SIG-M5 treated with dmso at 0.1 percent for 504 hours (cell line): Measurements from ENCODE around the gene RUFY3.
"Not testable (repeated sequence)": the region's sequence is repeated elsewhere in the genome, so short reads cannot be mapped to it uniquely, and the experiment has no call there.

Experiments used
- DNase-seq: peaks from one replicate; lab custom pipeline; 2025; ENCODE audit not compliant: unreplicated experiment; lab: John Stamatoyannopoulos, UW

Gene RUFY3

DNA sequence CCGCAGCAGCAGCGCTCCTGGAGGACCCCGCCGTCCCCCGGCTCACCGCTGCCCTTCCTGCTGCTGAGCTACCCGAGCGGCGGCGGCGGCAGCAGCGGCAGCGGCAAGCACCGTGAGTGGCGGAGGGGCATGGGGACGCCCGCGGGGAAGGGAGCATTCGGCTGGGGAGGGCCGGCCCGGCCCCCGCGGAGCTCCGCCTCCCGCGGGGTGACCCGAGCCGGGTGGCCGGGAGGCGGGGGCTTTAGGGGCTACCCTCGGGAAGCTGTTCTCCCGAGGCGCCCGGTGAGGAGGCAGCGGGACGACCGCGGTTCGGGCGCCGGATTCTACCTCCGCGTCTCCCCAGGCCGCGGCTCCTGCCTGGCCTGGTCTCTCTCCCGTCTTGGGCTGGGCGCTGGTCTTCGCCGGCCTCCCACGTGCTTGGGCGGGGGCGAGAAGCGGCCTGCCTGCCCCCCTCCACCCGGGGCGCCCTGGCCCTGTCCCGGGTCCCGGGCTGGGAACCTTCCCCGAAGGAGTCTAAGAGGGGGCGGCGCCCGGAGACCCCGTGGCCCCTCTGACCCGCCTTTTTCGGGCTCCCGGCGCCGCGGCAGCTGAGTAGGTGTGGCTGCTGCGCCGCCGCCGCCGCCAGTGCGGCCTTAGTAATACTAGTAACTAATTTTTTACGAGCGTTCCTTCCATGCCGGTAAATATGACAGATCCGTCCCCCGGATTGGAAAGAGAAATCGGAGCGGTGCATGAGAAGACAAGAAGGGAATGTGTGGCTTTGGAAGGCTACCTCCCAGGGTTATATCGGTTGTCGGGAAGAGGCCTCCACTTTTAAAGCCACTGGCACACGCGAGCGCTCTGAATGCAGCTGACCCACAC lies 16.4 kb upstream of the RUFY3 start:
- DNase-seq = peak; percentile 43

DNA sequence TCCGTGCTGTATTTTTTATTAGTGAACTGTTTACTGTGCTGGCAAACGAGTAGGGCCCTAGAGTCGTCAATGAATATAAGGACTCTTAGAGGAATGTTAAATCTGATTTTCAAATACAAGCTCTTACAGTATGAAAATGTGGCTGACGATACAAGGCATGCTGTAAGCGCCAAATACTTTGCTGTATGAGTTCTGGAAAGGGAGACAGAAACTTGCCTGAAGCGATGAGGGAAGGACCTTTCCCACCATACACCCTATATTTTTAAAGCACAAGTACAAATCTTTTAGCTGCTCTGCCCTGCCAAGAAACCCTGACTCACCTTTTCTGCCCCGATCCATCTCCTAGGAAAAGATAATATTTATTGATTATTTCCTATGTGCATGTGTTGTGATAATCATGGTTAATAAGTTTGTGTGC lies 15.7 kb upstream of the RUFY3 start:
- no peak for DNase-seq

DNA sequence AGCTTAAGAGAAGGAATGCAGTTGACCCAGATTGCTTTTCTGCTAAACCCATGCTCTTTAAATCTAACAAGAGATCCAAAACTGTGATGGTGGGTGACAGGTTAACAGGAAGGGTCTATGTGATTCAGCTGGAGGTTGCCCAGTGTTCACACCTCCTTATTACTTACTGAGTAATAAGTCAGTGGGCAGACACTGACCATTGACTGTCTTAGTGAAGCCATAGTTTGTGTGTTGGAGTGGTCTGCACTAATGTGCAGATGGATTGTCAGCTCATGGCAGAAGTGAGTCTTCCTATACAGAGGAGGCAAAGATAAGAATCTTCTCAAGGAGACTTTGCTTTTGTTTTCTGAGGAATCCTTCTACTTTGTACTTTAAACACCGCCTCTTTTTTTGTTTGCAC lies 15.2 kb upstream of the RUFY3 start:
- no peak for DNase-seq

DNA sequence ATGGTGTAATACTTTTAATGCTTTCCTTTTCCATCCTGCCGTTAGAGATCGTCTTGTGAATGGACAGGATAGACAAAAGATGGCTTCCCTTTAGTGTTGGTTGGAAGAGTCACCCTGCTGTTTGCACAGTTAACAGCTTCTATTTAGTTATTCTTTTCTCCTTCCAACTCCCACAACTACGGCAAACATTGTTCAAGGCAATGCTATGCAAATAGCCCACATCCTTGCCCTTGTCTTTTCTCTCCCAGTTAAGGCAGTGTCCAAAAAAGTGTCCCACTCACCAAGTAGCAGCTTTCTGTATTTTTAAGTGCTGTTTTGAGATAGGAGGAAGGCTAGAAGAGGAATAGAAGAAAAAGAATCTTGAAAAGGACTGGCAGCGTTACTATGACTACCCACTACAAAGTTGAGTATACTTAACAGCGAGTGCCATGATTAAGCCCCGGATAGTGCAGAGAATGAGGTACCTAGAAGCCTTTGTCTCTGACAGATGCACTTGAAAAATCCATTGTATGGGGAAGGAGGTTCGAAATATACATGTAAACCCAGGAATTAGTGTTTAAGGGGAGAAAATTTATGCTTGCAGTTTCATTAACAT lies 12.1 kb upstream of the RUFY3 start:
- DNase-seq = no peak

DNA sequence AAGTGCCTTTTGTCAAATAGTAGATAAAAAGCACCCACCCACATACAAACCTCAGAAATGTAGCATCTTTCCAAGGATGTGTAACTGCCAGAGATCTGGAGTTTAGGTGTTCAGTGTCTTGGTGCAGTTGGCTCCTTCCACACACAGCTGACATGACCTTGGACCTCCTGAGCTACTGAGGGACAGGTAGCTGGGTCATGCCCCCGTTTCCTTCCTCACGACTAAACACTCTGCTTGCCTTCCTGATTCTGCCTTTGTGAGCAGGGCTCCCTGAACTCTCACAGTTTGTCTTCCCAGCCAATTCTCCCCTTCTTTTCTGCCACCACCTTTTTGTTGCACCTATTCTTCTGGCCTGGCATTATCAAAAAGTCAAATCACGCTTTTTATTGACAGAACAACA lies 10.2 kb upstream of the RUFY3 start:
- DNase-seq = no peak

DNA sequence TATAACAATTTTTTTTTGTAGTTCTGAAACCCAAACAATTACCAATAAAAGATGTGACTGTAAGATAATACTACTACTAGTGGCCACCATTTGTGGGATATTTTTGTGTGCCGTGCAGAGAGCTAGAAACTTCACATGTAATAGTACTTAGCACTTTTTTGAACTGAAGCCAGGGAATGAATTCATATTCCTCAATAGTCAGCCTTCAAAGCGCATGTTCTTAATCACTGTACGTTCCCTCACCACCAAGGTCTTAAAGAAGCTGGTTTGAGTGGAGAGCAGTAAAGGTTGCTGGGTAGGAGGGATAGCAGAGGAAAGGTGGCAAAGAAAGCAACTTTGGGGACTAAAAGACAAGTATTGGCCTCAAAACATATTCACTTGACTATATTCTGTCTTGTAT lies 9.6 kb upstream of the RUFY3 start:
- DNase-seq = no peak

DNA sequence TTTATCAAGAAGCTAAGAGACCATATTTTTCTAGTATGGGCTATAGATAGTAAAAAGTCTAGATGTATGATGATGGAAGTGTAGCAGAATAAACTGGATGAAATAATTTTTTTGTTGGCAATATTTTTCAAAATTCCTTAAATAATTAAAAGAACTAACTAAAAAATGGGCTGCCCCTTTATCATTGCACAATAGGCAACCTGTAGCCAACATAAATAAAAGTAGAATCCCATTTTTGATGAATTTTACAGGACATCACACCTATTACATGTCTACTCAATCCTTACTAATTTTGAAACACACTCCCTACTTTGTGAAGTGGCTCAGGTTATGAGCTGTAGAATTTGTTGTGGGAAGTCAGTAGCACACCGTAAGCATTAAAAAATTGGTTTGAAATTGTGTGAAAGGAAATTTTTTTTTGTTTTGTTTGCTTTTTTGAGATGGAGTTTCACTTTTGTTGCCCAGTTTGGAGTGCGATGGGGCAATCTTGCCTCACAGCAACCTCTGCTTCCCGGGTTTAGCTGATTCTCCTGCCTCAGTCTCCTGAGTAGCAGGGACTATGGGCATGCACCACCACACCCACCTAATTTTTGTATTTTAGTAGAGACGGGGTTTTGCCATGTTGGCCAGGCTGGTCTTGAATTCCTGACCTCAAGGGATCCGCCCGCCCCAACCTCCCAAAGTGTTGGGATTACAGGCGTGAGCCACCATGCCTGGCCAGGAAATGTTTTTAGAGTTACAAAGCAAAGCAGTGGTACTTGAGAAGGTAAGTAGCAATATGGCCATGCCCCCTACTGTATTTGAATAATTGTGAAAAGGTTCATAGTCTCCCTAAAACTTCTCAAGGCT lies 8.9 kb upstream of the RUFY3 start:
- DNase-seq = no peak

DNA sequence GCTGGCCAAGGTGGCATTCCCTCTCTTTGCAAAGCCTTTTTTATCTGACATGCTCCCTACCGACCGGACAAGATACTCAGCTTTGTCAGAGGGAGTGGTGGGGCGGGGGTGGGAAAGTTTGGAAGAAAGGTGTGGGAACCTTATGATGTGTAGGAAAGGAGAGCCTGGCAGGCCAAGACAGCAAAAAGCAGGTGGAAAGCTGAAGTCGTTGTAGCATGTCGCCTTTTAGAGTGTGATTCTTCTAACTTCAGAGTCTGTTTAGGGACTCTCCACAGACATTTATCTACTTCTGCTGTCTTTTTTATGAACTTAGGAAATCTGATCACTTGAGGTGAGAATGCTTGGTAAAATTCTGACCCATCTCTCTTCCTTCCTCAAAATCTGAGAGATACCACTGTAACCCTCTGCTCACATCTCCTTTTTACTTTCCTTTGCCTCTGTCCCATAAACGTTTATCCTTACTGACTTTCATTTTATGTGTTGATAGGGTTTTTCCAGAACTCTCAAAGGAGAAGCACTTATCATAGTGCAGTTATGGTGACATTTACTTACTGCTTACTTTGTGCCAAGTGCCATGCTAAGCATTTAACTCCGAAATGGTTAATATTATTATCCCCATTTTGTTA lies 8.2 kb upstream of the RUFY3 start:
- DNase-seq = peak; percentile 36

DNA sequence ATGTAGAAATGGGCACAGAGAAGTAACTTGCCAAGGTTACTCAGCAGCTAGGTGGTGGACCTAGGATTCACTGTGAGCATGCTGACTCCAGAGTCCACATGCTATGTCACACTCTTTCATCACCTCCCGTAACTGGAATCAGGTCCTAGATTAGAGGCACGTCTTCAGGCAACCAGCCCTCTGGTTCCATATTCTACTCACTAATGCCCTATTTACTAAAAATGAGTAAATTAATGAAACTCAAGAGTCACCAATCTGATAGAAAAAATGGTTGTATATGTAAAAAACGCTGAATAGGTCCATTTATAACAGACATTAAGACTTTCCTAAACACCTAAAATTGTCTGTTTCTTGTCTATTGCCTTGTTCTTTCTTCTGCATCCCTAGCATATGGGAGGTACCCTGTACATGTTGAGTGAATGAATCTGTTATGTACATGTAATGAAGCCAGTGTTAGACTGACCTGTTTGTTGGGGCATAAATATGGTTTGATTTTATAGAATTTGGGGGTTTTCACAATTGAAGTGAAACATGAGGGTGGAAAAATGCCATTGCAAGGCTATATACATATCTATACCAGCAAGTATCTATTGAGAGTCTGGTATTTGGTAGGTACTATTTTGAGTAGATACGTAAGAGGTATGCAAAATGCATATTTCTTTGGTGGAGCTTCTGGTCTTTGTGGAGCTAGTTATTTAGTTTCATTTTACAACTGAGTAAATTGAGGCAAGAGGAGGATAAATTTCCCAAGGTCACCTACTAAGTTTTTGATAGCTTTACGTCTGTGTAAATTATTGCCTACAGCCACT lies 7.5 kb upstream of the RUFY3 start:
- DNase-seq = no peak

DNA sequence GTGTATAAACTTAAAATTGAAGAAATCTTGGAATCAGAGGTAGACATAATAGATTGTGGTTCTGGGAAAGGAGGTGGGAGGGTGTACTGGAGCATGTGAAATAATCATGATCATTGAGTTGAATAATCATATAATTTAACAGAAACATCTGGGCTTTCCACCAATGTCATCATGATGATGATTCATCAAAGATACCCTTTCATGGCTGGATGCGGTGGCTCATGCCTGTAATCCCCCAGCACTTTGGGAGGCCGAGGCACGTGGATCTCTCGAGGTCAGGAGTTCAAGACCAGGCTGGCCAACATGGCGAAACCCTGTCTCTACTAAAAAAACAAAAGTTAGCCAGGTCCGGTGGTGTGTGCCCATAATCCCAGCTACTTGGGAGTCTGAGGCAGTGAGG lies 6.7 kb upstream of the RUFY3 start:
- DNase-seq = no peak

DNA sequence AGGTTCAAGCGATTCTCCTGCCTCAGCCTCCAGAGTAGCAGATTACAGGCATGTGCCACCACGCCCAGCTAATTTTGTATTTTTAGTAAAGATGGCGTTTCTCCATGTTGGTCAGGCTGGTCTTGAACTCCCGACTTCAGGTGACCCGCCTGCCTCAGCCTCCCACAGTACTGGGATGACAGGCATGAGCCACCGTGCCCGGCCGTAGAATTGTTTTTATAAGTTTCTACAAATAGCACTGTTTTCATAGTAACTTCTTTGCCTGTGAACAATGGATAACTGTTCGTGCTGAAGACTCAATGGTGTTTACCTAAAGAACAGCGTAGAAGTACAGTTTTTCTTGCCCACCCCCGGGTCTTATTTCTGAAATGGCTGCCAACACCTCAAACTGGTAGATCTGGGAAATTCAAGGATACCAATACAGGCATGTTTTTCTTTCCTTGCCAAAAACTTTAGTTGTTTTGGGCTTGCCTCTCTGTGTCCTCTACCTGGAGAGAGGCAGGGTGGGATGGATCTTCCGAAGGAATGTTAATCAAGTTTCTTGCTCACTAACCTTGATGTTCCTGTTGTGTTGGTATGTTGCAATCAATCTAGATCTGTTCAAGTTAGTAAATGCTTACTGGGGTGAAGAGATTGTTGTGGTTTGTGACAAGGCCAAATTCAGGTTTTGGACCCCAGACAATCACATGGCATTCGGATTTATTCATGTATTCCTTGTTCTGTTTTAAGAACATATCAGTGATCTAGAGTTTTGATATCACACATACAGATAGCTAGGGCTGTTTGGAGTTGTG lies 2.8 kb upstream of the RUFY3 start:
- no peak for DNase-seq

DNA sequence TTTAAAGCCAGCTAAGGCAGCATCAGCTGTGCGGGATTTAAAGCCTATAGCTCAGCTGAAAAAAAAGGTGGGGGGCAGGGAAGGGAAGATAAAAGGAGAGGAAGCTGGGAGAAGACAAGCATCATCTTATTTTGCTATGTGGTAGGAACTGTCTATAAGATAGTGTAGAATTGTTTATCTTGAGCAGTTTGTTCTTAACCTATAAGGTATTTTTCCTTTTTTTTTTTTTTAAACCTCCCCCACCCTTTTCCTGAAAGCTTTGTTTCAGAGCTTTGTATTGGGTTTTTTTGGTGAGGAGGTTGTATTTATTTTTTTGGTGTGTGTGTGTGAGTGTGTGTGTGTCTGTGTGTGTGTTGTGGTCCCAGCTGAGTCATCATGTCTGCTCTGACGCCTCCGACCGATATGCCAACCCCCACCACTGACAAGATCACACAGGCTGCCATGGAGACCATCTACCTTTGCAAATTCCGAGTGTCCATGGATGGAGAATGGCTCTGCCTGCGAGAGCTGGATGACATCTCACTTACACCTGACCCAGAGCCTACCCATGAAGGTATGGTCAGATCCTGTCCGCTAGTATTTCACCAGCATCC lies 531 bp downstream of the RUFY3 start:
- DNase-seq = no peak

DNA sequence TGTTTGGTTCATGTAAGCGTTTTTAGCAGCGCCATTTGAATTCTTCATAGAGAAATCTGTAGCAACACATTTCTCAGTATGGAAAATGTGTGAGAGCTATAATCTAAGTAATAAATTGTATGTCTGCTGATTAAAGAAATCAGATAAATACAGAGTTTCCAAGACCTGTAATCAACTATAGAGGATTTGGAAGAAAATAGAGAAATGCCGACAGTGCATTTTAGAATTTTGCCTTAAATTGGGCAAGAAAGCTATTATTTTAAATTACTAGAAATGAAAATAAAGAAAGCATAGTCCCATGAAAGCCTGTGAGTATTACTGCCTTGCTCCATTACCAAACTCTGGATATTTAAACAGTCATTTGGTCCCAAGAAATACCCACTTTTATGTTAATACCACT lies 2.7 kb downstream of the RUFY3 start:
- DNase-seq = no peak

DNA sequence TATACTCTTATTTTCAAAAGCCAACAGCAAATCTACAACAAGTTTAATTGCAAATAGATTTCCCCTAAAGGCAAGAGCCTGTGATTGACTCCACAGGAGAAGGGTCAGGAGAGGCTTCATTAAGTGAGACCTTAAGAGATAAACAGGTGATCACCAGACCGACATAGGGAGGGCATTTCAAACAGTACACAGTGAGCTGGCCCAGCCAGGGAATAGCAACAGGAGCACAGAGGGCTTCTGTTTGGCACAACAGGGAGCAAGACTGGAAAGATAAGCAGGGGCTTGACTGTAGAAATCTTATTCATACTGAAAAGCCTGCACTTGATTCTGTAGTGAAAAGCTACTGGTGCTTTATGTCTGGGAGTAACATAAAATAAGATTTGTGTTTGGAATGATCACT lies 3.9 kb downstream of the RUFY3 start:
- no peak for DNase-seq

DNA sequence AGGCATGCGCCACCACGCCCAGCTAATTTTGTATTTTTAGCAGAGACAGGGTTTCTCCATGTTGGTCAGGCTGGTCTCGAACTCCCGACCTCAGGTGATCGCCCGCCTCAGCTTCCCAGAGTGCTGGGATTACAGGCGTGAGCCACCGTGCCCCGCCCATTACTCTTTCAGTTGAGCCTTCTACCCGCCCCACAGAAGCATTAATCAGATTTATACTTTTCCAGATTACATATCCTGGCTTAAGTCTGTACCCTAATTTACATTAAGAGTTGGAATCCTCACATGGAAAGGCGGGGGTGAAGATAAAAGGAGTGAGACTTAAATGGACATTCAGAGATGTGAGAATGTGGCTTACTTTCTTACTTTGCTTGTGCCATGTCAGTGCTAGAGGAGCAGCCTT lies 4.8 kb downstream of the RUFY3 start:
- not testable (repeated sequence) for DNase-seq

DNA sequence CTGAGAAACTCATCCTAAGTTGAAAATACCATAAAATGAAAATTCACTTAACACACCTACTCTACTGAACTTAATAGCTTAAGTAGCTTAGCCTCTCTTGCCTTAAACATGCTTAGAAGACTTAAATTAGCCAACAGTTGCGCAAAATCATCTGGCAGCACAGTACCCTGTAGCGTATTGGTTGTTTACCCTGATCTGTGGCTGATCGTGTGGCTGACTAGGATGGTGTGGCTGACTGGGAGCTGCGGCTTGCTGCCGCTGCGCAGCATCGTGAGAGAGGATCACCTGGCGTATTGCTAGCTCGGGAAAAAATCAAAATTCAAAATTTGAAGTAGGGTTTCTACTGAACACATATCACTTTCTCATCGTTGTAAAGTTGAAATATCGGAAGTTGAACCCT lies 6.3 kb downstream of the RUFY3 start:
- peak; percentile 66 for DNase-seq

DNA sequence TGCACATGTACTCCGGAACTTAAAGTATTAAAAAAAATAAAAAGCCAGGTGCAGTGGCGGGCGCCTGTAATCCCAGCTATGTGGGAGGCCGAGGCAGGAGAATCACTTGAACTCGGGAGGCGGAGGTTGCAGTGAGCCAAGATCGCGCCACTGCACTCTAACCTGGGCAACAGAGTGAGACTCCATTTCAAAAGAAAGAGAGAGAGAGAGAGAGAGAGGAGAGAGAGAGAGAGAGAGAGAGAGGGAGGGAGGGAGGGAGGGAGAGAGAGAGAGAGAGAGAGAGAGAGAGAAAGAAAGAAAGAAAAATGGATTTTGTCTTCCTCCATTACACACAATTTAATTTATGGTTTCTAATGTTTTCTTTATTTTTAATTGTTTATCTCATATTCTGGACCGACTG lies 11.1 kb downstream of the RUFY3 start:
- not testable (repeated sequence) for DNase-seq

DNA sequence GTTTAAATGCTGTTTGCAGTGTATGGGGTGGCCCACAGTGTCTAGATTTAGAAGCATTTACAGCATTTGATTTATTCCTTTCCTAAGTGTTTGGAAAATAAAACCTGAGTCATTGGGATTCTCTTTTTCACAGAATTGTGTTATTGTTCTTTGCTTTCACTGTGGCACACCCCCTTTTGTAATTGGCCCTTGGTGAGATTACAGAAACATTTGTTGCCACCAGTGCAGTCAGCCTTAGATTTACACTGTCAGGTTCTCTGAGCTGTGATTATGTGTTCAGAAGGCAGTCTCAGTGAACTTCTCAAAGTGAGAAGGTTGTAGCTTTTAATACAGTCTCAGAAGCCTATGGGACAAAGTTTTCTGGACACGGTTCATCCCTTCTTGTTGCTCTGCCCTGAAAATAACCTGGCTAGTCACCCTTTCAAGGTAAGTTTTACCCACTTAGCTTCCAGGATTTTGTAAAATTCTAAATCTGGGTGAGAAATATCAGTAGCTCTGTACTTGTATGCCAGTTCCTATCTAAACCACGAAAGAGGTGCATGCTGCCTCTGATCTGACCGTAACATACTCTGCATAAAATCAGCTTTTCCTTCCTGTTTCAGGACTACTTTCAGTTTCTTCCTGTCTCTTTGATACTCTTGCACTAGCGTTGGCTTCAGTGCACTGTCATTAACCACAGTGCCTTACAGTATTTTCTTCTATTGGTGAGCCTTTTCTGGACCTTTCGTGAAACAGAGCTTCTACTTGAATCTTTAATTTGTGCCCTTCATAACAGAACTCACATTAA lies 12.6 kb downstream of the RUFY3 start:
- peak; percentile 85 for DNase-seq

DNA sequence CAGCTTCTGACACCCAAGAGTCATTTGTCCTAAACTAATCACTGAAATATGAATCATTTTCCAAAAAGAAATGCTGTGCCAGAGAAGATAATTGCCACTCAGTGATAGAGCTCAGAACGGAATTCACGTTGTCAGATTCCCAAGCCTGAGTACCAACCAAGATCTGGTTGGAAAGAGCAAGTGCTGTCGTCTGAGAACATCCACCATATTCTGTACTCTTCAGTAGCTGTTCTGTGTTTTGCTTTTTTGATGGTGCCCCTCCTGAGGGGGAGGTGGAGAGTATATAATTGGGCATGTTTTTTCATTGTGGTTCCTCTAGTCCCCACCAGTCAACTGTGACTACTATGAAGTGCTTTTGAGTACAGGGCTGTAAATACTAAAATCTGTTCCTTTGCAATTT lies 13.2 kb downstream of the RUFY3 start:
- no peak for DNase-seq
